Hindlimb muscle (tissue), 1 donor: Measurements from ENCODE around the gene THRAP3. TPM values are rescaled to one million over a fixed set of nuclear protein-coding genes. Genes with fewer than 3 reads are reported as not detected.
A peak's percentile ranks its signal among the peaks of the same experiment; 100 is the strongest.
"Not testable (repeated sequence)": the region's sequence is repeated elsewhere in the genome, so short reads cannot be mapped to it uniquely, and the experiment has no call there.

Source experiments
- DNase-seq: peaks from one replicate; pipeline ENCODE4 v3.0.0-alpha.2; 2013
- polyA plus RNA-seq: library from polyadenylated mRNA; unstranded; fragments of 120-200 nt; gene quantifications from one replicate; pipeline ENCODE4 v1.2.1, GENCODE V29; 2013; ENCODE audit not compliant: insufficient read length

Gene THRAP3
- 99.8 TPM for polyA plus RNA-seq

- peak; percentile 99 for DNase-seq
These were observed at the start of gene THRAP3 for GRCh38 chr1:36223996-36224536. THRAP3 (plus strand) TSS chr1:36224443; CDS start chr1:36282564, 58,121 bp downstream.

GRCh38 chr1:36174713-36175112 is 49.5 kb upstream of the THRAP3 start:
- DNase-seq: no peak

GRCh38 chr1:36175137-36176095 is 48.8 kb upstream of the THRAP3 start:
- DNase-seq: no peak

- DNase-seq: no peak
These were observed 47.9 kb upstream of the THRAP3 start for GRCh38 chr1:36176106-36176949.

- no peak for DNase-seq
These were observed 46.4 kb upstream of the THRAP3 start for GRCh38 chr1:36177589-36178431.

GRCh38 chr1:36178471-36179219 is 45.6 kb upstream of the THRAP3 start:
- DNase-seq: no peak

- DNase-seq: no peak
These were observed 45.0 kb upstream of the THRAP3 start for GRCh38 chr1:36179220-36179600.

GRCh38 chr1:36182734-36183133 is 41.5 kb upstream of the THRAP3 start:
- no peak for DNase-seq

- DNase-seq: no peak
These were observed 40.9 kb upstream of the THRAP3 start for GRCh38 chr1:36183309-36183856.

GRCh38 chr1:36187800-36188593 is 36.2 kb upstream of the THRAP3 start:
- peak; percentile 76 for DNase-seq

GRCh38 chr1:36196805-36197204 is 27.4 kb upstream of the THRAP3 start:
- not testable (repeated sequence) for DNase-seq

- DNase-seq: no peak
These were observed 25.6 kb upstream of the THRAP3 start for GRCh38 chr1:36198641-36199040.

- no peak for DNase-seq
These were observed 24.1 kb upstream of the THRAP3 start for GRCh38 chr1:36199934-36200741.

- no peak for DNase-seq
These were observed 21.2 kb upstream of the THRAP3 start for GRCh38 chr1:36203027-36203553.

- DNase-seq: peak; percentile 29
These were observed 20.5 kb upstream of the THRAP3 start for GRCh38 chr1:36203554-36204346.

- DNase-seq: no peak
These were observed 19.8 kb upstream of the THRAP3 start for GRCh38 chr1:36204347-36204909.

- no peak for DNase-seq
These were observed 17.9 kb upstream of the THRAP3 start for GRCh38 chr1:36206323-36206858.
